K562 (cell line): ENCODE results near the gene ANKRD13B. TPM values are rescaled to one million over a fixed set of nuclear protein-coding genes. Genes with fewer than 3 reads are reported as not detected.

ENCODE experiments used
- ZFX ChIP-seq: sonication (generic); formaldehyde crosslinking; IDR thresholded peaks from 2 replicates; pipeline ENCODE4 v1.8.0; 2022; ENCODE audit warnings: mild to moderate bottlenecking, missing genetic modification reagents, moderate library complexity
- polyA plus RNA-seq, 8 experiments: library from polyadenylated mRNA; depleted of rRNA in 4 of 8; stranded (reverse) in 5 of 8; unstranded in 3 of 8; fragments of >200 nt; fragmentation: Nextera tagmentation in 2 of 8; fragmentation: Illumina TruSeq in 1 of 8; extraction: Ambion mirVana in 2 of 8; extraction: Trizol in 1 of 8; gene quantifications; 2 replicates each; pipeline versions ENCODE4 v1.2.1 to v1.2.3, GENCODE V29; 2011 to 2014; ENCODE audit warnings: inconsistent platforms in 1 of 8, missing spikeins in 1 of 8
- total RNA-seq, 7 experiments: library from RNA; depleted of rRNA in 6 of 7; stranded (reverse); fragments of >200 nt in 6 of 7; fragmentation: Illumina TruSeq in 2 of 7; extraction: Trizol in 2 of 7; gene quantifications; 2 replicates each; pipeline versions ENCODE4 v1.2.1 to v1.2.3, GENCODE V29; 2011 to 2021; ENCODE audit warnings: low replicate concordance in 1 of 7
- TF ChIP-seq, protein P1 (sequence below): fragments of 200-600 bp; sonication (generic); IDR thresholded peaks from one replicate; pipeline ENCODE4 v1.6.1; 2012; ENCODE audit warnings: mild to moderate bottlenecking, low read depth, low read length, inconsistent platforms
- TF ChIP-seq, protein P2 (sequence below): fragments of 450-650 bp; IDR thresholded peaks from 2 replicates; pipeline ENCODE4 v1.6.1; 2017; ENCODE audit warnings: antibody characterized with exemption, mild to moderate bottlenecking

The ANKRD13B gene
- total and polyA plus RNA-seq, 9 of the 15 experiments (the other 6 are each of a cell fraction or from before 2014, with no cell fraction given), result 0.15 to 28.1 (median 4.6) TPM

DNA sequence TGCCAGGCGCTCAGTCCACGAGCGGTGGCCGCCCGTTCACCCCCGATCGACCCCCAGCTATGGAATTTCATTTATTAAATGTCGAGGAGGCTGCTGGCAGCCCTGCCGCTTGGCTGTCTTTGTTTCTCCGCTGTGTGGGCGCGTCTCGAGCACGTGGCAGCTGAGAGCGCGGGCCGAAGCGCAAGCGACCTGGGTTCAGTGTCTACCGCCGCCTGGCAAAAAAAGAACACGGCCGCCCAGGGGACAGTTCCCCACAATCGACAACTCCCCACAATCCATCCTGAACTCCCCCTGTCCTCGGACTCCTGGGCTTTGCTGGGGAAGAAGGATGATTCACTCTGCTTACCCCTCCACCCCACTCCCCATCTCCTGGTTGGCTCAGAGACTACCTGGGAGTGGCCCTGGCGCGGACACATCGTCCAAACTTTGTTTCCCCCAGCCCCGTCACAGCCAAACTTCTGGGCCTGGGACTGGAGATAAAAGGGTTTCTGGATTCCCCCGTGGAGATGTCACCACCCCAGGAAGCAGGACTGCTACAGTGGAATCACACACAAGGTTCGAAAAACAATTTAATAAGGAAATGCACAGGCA, 1.7 kb upstream of the ANKRD13B start (continued):
- TF ChIP-seq, protein P1, sequence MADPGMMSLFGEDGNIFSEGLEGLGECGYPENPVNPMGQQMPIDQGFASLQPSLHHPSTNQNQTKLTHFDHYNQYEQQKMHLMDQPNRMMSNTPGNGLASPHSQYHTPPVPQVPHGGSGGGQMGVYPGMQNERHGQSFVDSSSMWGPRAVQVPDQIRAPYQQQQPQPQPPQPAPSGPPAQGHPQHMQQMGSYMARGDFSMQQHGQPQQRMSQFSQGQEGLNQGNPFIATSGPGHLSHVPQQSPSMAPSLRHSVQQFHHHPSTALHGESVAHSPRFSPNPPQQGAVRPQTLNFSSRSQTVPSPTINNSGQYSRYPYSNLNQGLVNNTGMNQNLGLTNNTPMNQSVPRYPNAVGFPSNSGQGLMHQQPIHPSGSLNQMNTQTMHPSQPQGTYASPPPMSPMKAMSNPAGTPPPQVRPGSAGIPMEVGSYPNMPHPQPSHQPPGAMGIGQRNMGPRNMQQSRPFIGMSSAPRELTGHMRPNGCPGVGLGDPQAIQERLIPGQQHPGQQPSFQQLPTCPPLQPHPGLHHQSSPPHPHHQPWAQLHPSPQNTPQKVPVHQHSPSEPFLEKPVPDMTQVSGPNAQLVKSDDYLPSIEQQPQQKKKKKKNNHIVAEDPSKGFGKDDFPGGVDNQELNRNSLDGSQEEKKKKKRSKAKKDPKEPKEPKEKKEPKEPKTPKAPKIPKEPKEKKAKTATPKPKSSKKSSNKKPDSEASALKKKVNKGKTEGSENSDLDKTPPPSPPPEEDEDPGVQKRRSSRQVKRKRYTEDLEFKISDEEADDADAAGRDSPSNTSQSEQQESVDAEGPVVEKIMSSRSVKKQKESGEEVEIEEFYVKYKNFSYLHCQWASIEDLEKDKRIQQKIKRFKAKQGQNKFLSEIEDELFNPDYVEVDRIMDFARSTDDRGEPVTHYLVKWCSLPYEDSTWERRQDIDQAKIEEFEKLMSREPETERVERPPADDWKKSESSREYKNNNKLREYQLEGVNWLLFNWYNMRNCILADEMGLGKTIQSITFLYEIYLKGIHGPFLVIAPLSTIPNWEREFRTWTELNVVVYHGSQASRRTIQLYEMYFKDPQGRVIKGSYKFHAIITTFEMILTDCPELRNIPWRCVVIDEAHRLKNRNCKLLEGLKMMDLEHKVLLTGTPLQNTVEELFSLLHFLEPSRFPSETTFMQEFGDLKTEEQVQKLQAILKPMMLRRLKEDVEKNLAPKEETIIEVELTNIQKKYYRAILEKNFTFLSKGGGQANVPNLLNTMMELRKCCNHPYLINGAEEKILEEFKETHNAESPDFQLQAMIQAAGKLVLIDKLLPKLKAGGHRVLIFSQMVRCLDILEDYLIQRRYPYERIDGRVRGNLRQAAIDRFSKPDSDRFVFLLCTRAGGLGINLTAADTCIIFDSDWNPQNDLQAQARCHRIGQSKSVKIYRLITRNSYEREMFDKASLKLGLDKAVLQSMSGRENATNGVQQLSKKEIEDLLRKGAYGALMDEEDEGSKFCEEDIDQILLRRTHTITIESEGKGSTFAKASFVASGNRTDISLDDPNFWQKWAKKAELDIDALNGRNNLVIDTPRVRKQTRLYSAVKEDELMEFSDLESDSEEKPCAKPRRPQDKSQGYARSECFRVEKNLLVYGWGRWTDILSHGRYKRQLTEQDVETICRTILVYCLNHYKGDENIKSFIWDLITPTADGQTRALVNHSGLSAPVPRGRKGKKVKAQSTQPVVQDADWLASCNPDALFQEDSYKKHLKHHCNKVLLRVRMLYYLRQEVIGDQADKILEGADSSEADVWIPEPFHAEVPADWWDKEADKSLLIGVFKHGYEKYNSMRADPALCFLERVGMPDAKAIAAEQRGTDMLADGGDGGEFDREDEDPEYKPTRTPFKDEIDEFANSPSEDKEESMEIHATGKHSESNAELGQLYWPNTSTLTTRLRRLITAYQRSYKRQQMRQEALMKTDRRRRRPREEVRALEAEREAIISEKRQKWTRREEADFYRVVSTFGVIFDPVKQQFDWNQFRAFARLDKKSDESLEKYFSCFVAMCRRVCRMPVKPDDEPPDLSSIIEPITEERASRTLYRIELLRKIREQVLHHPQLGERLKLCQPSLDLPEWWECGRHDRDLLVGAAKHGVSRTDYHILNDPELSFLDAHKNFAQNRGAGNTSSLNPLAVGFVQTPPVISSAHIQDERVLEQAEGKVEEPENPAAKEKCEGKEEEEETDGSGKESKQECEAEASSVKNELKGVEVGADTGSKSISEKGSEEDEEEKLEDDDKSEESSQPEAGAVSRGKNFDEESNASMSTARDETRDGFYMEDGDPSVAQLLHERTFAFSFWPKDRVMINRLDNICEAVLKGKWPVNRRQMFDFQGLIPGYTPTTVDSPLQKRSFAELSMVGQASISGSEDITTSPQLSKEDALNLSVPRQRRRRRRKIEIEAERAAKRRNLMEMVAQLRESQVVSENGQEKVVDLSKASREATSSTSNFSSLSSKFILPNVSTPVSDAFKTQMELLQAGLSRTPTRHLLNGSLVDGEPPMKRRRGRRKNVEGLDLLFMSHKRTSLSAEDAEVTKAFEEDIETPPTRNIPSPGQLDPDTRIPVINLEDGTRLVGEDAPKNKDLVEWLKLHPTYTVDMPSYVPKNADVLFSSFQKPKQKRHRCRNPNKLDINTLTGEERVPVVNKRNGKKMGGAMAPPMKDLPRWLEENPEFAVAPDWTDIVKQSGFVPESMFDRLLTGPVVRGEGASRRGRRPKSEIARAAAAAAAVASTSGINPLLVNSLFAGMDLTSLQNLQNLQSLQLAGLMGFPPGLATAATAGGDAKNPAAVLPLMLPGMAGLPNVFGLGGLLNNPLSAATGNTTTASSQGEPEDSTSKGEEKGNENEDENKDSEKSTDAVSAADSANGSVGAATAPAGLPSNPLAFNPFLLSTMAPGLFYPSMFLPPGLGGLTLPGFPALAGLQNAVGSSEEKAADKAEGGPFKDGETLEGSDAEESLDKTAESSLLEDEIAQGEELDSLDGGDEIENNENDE, result no peak
- TF ChIP-seq, protein P2, sequence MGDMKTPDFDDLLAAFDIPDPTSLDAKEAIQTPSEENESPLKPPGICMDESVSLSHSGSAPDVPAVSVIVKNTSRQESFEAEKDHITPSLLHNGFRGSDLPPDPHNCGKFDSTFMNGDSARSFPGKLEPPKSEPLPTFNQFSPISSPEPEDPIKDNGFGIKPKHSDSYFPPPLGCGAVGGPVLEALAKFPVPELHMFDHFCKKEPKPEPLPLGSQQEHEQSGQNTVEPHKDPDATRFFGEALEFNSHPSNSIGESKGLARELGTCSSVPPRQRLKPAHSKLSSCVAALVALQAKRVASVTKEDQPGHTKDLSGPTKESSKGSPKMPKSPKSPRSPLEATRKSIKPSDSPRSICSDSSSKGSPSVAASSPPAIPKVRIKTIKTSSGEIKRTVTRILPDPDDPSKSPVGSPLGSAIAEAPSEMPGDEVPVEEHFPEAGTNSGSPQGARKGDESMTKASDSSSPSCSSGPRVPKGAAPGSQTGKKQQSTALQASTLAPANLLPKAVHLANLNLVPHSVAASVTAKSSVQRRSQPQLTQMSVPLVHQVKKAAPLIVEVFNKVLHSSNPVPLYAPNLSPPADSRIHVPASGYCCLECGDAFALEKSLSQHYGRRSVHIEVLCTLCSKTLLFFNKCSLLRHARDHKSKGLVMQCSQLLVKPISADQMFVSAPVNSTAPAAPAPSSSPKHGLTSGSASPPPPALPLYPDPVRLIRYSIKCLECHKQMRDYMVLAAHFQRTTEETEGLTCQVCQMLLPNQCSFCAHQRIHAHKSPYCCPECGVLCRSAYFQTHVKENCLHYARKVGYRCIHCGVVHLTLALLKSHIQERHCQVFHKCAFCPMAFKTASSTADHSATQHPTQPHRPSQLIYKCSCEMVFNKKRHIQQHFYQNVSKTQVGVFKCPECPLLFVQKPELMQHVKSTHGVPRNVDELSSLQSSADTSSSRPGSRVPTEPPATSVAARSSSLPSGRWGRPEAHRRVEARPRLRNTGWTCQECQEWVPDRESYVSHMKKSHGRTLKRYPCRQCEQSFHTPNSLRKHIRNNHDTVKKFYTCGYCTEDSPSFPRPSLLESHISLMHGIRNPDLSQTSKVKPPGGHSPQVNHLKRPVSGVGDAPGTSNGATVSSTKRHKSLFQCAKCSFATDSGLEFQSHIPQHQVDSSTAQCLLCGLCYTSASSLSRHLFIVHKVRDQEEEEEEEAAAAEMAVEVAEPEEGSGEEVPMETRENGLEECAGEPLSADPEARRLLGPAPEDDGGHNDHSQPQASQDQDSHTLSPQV, result 0 out of 2 replicates have a peak, but pooled peaks have one; percentile 56
- peak; percentile 38 for TF ChIP-seq ZFX (CRISPR knock-in tag)
